Posterior cingulate gyrus (tissue), 11 donors: ENCODE results near the gene SLX9.

Experiments used
- DNase-seq, 10 donors: peaks; one replicate each; pipeline versions ENCODE4 v3.0.0 to v3.0.0-alpha.2; 2020 to 2021; ENCODE audit warnings: mixed read lengths in 3 of 10
- intact Hi-C: fragments of 100-400 bp; cut with DNase I; formaldehyde crosslinking; loops from one replicate; pipeline ENCODE4 v1.15.1; 2023

The SLX9 gene

DNA sequence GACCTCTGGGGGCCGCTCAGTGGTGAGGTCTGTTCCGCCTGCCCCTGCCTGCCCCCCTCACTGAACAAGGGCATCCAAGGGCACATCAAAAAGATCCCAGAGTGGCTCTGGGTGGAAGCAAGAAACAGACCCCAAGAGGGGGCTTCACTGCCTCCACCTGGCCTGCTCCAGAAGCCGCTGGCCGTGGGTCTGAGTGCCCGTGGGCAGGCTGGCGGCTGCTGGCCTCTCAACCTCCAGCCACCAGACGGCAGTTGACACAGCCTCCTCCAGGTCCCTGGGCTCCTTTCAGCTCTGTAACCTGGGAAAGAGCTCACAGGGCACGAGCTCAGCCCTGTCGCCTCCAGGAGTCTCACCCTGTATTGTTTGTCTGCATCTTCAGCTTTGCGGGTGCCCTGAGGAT, 56.3 kb downstream of the SLX9 start:
- peak in 3 of 10 donors; percentile 36 to 54 (median 43) for DNase-seq
- intact Hi-C loops, result no loop called here

DNA sequence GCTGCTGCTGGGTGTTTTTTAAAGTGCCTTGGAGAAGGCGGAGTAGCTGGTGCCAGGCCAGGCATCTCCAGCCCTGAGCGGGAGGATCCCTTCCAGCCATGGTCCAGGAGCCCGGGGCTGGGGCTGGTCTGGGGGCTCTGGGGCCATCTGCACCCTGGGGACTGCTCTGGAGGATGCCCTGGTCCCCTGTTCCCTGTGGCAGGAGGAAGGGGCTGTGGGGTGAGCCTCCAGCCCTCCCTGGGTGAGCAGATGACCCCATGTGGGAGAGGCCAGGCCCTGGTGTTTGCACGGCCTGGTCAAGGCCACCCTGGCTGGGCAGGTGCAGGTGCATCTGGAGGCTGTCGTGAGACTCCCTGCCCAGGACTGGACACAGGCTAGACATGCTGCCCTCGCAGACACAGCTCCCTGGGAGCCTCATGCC, 56.7 kb downstream of the SLX9 start:
- intact Hi-C loops, result no loop called here

GRCh38 chr21:44996983-44997936, 57.4 kb downstream of the SLX9 start:
- intact Hi-C loops, result no loop called here
- DNase-seq, result peak in 5 of 10 donors; percentile 6 to 78 (median 52)

More for the DNA sequence above, 56.7 kb downstream of the SLX9 start:
- DNase-seq, result peak in 4 of 10 donors; percentile 2 to 70 (median 65)

- DNase-seq, result peak in 3 of 10 donors; percentile 0 to 71 (median 63)
- intact Hi-C loops, result no loop called here
Measured at GRCh38 chr21:44998086-44998620, 58.3 kb downstream of the SLX9 start.

DNA sequence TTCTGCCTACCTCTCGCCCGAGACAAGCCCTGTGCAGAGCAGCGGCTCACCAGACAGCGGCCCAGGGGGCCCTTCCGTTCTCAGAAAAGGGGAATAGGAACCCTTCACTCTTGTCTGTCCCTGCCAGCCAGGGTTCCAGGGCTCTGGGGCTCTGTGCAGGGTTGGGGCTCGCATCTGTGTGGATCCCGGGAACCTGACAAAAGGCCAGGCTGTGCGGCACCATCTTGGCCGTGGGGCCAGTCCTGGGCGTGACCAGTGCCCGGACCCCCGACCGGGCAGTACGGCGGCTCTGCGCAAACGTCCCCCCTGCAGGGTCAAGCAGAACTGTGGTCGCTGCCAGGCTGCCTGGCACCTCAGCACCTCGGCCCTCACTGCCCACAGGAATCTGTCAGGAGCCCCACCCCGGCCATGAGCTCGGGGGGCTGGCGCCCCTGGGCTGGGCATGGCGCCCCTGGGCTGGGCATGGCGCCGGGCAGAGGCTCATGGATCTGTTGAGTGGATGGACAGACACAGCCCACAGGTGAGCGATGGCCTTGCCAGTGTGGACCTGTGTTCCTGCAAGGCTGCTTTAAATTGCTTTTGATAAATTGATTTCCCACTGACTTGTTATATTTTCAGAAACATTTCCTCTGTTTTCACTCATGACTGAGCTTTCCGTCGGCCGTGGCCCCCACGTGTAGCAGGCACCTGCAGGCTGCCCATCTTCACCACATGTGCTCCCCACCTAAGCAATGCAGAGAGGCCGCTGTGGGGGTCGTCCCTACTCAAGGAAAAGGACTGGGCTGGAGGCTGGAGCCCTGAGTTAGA, 59.0 kb downstream of the SLX9 start:
- intact Hi-C loops, result no loop called here
- peak in 5 of 10 donors; percentile 4 to 82 (median 68) for DNase-seq

DNA sequence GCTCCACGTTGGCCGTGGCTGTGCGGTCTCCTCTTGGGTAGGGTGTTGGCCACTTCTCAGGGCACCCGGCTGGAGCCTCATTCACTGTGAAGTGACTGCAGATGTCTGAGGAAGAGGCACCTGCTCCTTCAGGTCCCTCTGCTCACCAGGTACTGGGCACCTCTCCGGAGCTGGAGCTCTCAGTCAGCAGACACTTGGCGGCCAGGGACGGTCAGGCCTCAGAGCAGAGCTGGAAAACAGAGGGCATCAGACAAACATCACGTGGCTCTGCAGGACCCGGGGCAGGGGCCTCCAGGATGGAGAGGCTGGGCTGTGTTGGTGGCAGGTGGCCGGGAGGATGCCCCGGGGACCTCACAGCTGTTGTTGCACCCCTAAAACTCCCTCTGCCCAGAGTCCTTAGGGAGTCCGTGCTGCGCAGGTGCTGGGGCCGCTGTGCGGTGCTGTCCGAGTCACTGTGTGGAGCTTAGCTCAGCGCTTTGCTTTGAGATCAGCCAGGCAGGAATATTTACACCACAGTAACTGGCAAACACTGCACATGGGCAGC, 59.7 kb downstream of the SLX9 start:
- peak in 4 of 10 donors; percentile 24 to 83 (median 54) for DNase-seq
- intact Hi-C loops, result no loop called here

GRCh38 chr21:44999972-45000636, 60.3 kb downstream of the SLX9 start:
- intact Hi-C loops, result no loop called here
- peak in 5 of 10 donors; percentile 5 to 71 (median 61) for DNase-seq

DNA sequence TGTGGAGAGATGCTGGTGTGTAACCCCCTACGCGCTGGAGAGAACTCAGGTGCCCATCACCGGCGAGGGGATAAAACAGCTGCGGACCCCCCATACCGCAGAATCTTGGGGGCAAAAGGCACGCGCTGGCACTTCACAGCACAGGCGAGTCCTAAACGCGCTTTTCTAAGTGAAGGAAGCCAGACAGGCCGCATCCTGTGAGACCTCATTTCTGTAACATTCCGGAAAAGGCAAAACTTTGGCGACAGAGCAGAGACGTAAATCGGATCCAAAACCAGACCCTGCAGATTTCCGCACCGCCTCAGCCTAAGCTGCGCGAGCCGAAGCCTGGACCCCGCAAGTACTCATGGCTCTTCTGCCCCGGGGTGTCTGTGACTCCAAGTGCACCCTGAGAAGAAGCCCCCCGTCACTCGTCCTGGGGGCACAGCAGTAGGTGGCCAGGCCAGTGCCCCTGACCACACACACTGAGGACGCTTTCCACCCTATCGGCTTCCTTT, 60.9 kb downstream of the SLX9 start:
- intact Hi-C loops, result no loop called here
- no peak for DNase-seq

- intact Hi-C loops, result no loop called here
- DNase-seq, result peak in 8 of 10 donors; percentile 23 to 92 (median 53)
Measured at GRCh38 chr21:45001134-45002095, 61.6 kb downstream of the SLX9 start.

GRCh38 chr21:45002381-45003204, 62.8 kb downstream of the SLX9 start:
- DNase-seq, result peak in 5 of 10 donors; percentile 3 to 66 (median 53)
- intact Hi-C loops, result no loop called here

- intact Hi-C loops, result no loop called here
Measured at GRCh38 chr21:45003331-45004058, 63.7 kb downstream of the SLX9 start.

DNA sequence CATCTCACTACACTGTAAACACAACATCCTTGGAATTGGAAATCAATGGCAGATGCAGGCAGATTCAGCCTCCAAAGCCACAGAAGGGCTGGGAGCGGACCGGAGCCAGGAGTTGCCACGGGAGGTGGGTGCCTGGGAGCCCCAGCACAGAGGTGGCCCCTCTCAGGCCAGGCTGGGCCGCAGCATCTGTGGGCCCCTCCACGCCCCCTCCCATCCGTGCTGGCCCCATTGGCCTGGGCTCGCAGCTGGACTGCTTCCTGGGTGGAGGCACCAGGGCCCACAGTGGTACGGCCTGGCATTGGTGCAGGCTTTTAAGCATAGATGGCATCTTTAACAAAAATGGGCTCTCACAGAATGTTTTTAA, 64.2 kb downstream of the SLX9 start:
- intact Hi-C loops, result no loop called here
- peak in 4 of 10 donors; percentile 3 to 64 (median 57) for DNase-seq

More at GRCh38 chr21:45003331-45004058, 63.7 kb downstream of the SLX9 start:
- peak in 4 of 10 donors; percentile 1 to 77 (median 48) for DNase-seq

GRCh38 chr21:45004481-45005247, 64.8 kb downstream of the SLX9 start:
- intact Hi-C loops, result no loop called here
- peak in 5 of 10 donors; percentile 5 to 63 (median 47) for DNase-seq

DNA sequence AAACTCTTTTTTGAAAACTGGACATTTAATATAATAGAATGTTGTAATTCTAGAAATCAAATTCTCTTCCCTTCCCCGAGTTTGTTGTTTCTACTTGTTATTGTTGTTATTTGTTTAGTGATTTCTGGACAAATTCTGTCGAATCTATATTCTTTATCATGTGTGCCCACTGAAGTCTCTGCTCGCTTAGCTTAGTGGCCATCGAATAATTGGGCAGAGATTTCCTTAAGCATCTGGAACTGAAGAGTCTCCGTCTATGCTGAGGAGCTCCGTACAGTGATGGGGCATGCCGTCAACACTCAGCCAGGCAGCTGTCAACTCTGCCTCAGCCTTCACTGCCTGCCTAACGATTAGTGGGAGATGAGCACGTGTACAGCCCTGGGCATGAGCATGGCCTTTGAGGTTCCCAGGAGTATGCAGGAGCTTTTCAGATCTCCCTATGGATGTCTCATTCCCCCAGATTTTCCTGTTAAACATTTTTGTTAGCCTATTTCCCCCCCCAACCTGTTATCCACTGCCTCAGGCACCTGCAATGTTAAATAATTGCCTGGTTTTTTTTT, 66.8 kb downstream of the SLX9 start:
- intact Hi-C loops, result no loop called here
- peak in 1 of 10 donors; percentile 15 for DNase-seq

DNA sequence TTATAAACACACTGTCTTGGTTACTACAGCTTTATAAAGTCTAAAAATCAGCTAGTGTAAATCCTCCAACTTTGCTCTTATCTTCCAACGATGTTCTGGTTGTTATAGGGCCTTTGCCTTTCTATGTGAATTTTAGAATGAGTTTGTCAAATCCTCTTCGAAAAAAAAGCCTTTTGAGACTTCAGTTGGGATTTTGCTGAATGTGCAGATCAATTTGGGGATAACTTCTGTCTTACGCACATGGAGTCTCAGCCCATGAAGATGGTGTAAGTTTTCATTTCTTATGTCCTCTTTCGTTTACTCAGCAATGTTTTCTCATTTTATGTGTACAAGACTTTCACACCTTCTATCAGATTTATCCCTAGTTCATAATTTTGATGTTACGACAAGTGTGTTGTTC, 69.8 kb downstream of the SLX9 start:
- DNase-seq, result no peak
- intact Hi-C loops, result no loop called here

GRCh38 chr21:45010096-45010495, 70.3 kb downstream of the SLX9 start:
- intact Hi-C loops, result no loop called here
- peak in 1 of 10 donors; percentile 6 for DNase-seq
